ENCODE results near the gene RAB40C.

RAB40C gene

DNA sequence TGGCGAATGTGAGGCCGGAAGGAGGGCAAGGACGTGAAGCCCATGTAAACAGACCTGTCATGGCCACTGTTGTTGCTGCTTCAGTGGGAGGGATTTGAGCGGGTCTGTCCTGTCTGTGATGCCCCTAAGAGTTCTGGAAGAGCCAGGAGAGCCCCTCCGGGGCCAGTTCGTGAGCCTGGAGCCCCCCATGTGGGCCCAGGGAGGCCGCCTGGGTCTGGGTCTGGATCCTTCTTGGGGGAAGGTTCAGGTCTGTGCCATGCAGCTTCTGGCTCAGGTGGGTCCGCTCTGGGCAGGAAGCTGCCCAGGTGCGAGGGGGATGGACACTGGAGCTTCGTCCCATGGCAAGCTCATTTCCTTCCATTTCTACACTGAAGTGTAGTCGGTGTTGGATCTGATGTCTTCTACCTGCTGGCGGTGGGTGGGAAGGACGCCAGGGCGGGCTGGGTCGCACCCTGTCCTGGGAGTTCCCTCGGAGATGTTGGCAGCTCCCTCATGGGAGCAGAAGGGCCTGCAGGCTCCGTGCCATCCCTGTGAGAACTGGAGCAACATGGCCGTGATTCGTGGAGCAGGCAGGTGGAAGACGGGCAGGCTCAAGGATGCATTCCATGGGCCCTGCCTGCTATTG is 29.7 kb downstream of the RAB40C start:
- DNase-seq: no peak

GRCh38 chr16:620700-621525 is 31.0 kb downstream of the RAB40C start:
- no peak for DNase-seq

DNA sequence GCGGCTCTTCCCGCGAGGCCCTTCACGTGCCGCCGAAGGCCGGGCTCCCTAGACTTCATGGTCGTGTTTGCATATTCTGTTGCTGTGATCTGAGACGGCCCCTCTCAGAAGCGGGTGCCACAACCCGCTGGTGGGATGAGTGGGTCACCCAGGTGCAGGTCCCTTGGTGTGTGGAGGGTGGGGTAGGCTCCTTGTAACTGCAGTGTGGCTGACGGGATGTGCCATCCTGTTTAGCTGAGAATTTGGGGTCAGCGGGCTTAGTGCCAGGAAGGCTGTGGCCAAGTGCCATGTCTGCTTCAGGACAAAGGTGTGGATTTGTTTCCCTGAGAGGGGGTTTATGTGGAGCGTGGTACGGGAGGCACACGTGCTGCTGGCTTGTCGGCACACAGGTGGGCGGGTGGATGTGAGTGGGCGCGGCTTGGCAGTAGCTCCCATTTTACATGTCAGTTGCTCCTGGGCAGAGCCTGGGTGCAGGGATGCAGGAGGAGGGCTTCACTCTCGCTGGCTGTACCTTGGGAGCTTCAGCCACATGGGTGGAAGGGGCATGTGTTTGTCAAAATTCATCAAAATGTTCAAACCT is 31.8 kb downstream of the RAB40C start:
- no peak for DNase-seq

GRCh38 chr16:622920-623280 is 33.0 kb downstream of the RAB40C start:
- DNase-seq: no peak

- DNase-seq: no peak
These were observed 34.7 kb downstream of the RAB40C start for GRCh38 chr16:624526-625070.

DNA sequence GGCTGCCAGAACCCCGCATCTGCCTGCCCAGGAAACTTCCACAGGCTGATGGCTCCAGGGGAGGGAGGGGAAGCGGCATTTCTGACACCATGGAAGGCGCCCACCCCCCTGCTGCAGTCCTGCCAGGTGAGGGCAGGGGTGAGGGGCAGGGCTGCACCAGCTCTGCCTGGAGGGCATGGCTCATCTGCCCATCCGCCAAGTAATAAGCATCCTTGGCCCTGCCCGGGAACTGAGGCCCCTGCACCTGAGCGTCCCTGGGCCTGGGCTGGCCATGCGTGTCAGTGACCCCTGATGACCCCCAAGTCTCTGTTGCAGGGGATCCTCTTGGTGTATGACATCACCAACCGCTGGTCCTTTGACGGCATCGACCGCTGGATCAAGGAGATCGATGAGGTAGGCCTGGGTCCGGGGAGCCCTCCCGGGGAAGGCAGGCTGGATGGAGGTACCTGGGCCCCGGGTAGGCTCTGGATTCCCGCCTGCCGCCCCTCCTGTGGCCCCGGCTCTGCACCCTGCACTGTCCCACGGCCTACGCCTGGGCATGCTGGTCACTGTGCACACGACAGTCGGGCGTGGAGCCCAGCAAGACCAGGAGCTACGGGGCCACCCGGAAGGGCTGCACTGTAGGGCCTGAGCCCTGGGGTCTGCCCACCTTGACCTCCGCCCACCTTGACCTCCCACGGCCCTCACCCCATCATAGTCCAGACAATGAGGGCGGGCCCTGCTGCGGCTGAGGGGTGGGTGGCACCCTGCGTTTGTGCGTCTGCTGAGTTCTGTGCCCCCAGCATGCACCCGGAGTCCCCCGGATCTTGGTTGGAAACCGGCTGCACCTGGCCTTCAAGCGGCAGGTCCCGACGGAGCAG is 35.5 kb downstream of the RAB40C start:
- no peak for DNase-seq

DNA sequence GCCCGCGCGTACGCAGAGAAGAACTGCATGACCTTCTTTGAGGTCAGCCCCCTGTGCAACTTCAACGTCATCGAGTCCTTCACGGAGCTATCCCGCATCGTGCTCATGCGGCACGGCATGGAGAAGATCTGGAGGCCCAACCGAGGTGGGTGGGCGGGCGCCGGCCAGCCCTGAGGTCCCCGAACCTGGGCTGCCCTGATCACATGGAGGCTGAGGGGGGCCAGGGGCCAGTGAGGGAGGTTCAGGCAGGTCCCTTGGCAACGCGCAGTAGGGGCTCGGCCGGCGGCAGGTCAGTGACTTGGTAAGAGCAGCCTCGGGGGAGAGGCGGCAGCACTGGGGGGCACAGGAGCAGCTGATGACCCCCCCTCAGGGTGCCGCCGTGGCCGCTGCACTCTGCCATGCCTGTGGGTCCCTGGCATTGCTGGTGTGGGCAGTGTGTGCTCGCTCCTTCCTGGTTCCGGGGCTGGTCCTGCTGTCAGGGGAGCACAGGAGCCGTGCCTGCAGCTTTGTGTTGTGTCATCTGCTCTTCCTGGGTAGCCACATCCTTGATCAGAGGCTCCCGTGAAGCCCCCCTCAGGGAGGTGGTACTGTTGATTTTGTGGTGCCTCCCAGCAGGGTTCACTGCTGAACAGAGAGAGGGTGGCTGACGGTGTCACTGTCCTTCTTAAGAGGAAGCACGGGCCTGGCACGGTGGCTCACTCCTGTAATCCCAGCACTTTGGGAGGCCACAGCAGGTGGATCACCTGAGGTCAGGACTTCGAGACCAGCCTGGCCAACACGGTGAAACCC is 36.3 kb downstream of the RAB40C start:
- no peak for DNase-seq

DNA sequence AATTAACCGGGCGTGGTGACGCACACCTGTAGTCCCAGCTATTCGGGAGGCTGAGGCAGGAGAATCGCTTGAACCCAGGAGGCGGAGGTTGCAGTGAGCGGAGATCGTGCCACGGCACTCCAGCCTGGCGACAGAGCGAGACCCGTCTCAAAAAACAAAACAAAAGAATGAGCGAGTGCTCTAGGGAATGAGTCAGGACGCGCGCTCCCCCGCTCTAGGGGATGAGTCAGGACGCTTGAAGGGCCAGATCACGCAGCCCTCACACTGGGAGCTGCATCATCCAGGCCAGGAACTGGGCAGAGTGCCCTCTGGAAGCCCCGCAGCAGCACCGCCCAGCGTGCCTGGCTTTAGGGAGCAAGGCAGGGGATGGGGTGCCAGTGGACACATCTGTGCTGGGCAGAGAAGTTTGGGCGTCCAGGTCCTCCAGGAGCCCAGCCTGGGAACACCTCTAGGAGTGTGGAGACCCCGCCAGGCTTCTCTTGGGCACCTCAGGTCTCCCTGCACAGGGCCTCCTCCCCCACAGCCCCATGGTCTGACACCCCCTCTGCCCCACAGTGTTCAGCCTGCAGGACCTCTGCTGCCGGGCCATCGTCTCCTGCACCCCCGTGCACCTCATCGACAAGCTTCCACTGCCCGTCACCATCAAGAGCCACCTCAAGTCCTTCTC is 37.1 kb downstream of the RAB40C start:
- DNase-seq: no peak

GRCh38 chr16:627454-628239 is 37.8 kb downstream of the RAB40C start:
- no peak for DNase-seq

DNA sequence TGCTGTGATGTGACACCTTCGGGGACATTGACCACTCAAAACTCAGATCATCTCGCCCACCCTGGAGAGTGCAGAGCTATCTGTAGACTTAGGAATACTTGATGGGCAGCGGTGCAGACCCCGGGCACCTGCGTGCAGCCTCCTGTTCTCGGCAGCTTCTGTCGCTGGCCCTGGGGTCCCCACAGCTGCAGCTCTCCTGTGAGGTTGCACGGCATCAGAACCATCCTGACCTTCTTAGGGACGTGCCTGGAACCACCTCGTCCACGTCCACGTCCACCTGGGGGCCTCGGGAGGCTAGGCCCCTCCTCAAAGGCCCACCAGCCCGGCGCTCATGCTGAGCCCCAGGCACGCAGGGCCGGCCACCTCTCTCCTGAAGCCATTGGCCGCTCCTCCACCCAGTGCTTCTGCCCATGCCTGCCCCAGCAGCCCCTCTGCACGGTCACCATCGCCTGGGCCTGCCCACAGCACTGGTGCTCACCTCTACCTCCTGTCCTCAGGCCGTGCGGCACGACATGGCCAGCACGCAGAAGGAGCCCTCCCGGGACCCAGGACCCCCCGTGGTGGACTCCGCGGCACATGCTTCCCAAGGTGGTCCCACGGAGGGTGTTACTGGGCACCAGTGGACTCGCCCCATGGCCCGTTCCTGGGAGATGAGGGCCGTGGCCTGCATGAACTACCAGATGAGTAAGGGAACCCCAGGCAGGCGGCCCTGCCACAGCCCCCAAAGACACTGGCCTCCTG is 38.6 kb downstream of the RAB40C start:
- DNase-seq: no peak

- no peak for DNase-seq
These were observed 39.4 kb downstream of the RAB40C start for GRCh38 chr16:629185-629832.

GRCh38 chr16:629833-630248 is 40.0 kb downstream of the RAB40C start:
- no peak for DNase-seq

DNA sequence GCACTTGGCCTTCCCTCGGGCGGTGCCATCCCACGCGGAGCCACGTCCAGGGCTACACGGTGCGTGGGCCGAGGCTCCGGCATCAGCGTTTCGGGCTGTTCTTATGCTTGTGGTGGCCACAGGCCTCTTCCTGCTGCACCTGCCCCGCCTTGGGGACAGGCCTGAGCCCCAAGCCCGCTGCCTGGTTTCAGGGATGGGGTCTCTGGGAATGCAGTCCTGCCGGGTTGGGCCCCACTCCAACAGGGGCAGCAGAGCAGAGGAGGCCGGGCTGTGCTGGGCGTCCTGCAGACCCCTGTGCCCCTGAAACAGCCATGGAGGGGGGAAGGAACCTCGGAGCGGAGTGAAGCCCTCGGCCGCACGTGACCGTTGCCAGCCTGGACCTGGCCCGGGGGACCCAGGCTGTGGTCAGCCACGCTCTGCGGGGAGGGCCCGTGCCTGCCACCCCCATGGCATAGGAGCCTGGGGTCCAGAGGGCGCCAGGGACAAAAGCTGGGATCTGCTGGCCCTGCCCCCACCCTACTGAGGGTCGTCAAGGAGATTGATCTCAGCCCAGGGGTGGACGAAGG is 40.5 kb downstream of the RAB40C start:
- DNase-seq: no peak

- no peak for DNase-seq
These were observed 41.0 kb downstream of the RAB40C start, which contains the start of gene WFIKKN1 for GRCh38 chr16:630815-631405. TSS of gene WFIKKN1 (plus strand) at chr16:630985. CDS start at chr16:631254, 269 bp downstream.

DNA sequence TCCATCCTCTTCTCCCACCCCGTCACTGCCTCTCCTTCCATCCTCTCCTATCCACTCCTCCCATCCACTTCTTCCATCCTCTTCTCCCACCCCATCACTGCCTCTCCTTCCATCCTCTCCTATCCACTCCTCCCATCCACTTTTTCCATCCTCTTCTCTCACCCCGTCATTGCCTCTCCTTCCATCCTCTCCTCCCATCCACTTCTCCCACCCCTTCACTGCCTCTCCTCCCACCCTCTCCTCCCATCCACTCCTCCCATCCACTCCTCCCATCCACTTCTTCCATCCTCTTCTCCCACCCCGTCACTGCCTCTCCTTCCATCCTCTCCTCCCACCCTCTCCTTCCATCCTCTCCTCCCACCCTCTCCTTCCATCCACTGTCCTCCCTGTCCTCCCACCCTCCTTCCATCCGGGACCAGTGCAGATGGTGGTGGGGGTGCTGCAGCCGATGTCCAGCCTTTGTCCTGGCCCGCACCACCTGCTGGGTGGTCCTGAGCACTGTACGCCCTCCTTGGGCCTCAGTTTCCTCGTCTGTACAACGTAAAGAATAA is 42.0 kb downstream of the RAB40C start:
- DNase-seq: no peak

DNA sequence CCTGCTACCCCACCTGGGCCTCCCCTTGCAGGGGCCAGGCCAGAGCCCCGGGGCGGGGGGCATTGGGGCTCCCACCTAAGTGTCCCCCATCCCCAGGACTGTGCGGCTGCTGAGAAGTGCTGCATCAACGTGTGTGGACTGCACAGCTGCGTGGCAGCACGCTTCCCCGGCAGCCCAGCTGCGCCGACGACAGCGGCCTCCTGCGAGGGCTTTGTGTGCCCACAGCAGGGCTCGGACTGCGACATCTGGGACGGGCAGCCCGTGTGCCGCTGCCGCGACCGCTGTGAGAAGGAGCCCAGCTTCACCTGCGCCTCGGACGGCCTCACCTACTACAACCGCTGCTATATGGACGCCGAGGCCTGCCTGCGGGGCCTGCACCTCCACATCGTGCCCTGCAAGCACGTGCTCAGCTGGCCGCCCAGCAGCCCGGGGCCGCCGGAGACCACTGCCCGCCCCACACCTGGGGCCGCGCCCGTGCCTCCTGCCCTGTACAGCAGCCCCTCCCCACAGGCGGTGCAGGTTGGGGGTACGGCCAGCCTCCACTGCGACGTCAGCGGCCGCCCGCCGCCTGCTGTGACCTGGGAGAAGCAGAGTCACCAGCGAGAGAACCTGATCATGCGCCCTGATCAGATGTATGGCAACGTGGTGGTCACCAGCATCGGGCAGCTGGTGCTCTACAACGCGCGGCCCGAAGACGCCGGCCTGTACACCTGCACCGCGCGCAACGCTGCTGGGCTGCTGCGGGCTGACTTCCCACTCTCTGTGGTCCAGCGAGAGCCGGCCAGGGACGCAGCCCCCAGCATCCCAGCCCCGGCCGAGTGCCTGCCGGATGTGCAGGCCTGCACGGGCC is 42.8 kb downstream of the RAB40C start:
- no peak for DNase-seq
